Neural progenitor cell (in vitro differentiated cells): ENCODE measurements around the gene ELOVL6.

Experiments used
- CTCF ChIP-seq: fragments of 200-600 bp; sonication (generic); IDR thresholded peaks from 2 replicates; pipeline ENCODE4 v1.5.1; 2017; ENCODE audit warnings: antibody characterized with exemption, mild to moderate bottlenecking
- EZH2phosphoT487 ChIP-seq: fragments of 200-600 bp; sonication (generic); IDR thresholded peaks from 2 replicates; pipeline ENCODE4 v1.6.1; 2017; ENCODE audit warnings: antibody characterized with exemption

DNA sequence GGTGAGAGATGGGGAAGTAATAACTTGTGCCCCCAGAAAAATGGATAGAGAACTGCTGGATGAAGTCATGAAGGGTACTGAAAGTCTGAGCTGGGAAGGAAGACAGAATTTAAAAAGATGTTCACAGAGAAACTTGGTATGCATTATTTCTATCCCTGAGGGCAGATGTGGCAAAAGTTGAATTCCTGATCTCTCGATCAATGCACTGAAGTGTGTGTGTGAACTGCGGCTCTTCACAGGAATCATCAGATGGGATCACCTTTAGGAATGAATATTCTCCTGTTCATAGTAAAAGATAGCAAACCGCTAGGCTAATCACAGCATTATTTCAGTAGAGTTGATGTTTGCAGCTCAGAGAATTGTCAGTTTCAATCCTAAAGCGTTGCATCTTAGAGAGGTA lies 86.4 kb downstream of the ELOVL6 start:
- TF ChIP-seq CTCF (no peak), EZH2phosphoT487 (no peak)
